Measurements from ENCODE around the gene STUM.

The STUM gene

GRCh38 chr1:226551299-226551698 lies 2.7 kb downstream of the STUM start:
- no peak for TF ChIP-seq CTCF (IDR thresholded peaks at IDR 0.05)
- no peak overlapping the region for H3K4me3 ChIP-seq
- DNase-seq (ENCODE audit: low spot score), result no peak
- peak overlapping the region in 1 of 2 donors; percentile 46 for H3K27ac ChIP-seq

GRCh38 chr1:226552061-226552460 lies 3.5 kb downstream of the STUM start:
- no peak for TF ChIP-seq CTCF (IDR thresholded peaks at IDR 0.05)
- Histone ChIP-seq H3K27ac (no peak overlapping the region), H3K4me3 (no peak overlapping the region)
- no peak for DNase-seq (ENCODE audit: low spot score)

- no peak for DNase-seq (ENCODE audit: low spot score)
- no peak for TF ChIP-seq CTCF (IDR thresholded peaks at IDR 0.05)
- H3K27ac ChIP-seq, result no peak overlapping the region
- no peak overlapping the region for H3K4me3 ChIP-seq
These were observed 4.8 kb downstream of the STUM start for GRCh38 chr1:226553266-226553923.

- Histone ChIP-seq H3K27ac (no peak overlapping the region), H3K4me3 (no peak overlapping the region)
- no peak for DNase-seq (ENCODE audit: low spot score)
- TF ChIP-seq CTCF (IDR thresholded peaks at IDR 0.05), result no peak
These were observed 5.3 kb downstream of the STUM start for GRCh38 chr1:226553924-226554282.

GRCh38 chr1:226555092-226555491 lies 6.5 kb downstream of the STUM start:
- Histone ChIP-seq H3K27ac (no peak overlapping the region), H3K4me3 (no peak overlapping the region)
- no peak for TF ChIP-seq CTCF (IDR thresholded peaks at IDR 0.05)
- DNase-seq (ENCODE audit: low spot score), result no peak

- Histone ChIP-seq H3K4me3 (no peak overlapping the region), H3K27ac (no peak overlapping the region)
- TF ChIP-seq CTCF (IDR thresholded peaks at IDR 0.05), result no peak
- no peak for DNase-seq (ENCODE audit: low spot score)
These were observed 8.9 kb downstream of the STUM start for GRCh38 chr1:226557424-226557823.

GRCh38 chr1:226558036-226558650 lies 9.6 kb downstream of the STUM start:
- H3K27ac ChIP-seq, result no peak overlapping the region
- H3K4me3 ChIP-seq, result no peak overlapping the region
- TF ChIP-seq CTCF (IDR thresholded peaks at IDR 0.05), result no peak
- no peak for DNase-seq (ENCODE audit: low spot score)

All from coronary artery (tissue), 2 donors.